HG02840 (cell line): ENCODE data around the gene ECSCR.
"Not testable (repeated sequence)": the region's sequence is repeated elsewhere in the genome, so short reads cannot be mapped to it uniquely, and the experiment has no call there.

Experiments used
- ATAC-seq: cut with Tn5 transposase; IDR thresholded peaks from one replicate; pipeline ENCODE4 v1.9.1; 2021; ENCODE audit warnings: mild to moderate bottlenecking, moderate library complexity, moderate number of reproducible peaks; ENCODE audit not compliant: unreplicated experiment, low FRiP score

ECSCR gene

GRCh38 chr5:139462586-139463276, at the start of gene ECSCR:
ECSCR (minus strand) TSS chr5:139462743; CDS start chr5:139462670, 73 bp downstream.
- no peak for ATAC-seq

GRCh38 chr5:139504722-139505121, 42.2 kb upstream of the ECSCR start:
- ATAC-seq, result not testable (repeated sequence)

- not testable (repeated sequence) for ATAC-seq
Observed at GRCh38 chr5:139503879-139504278, 41.3 kb upstream of the ECSCR start.

GRCh38 chr5:139503036-139503817, 40.7 kb upstream of the ECSCR start:
- ATAC-seq, result not testable (repeated sequence)

GRCh38 chr5:139501381-139501780, 38.8 kb upstream of the ECSCR start:
- no peak for ATAC-seq

- no peak for ATAC-seq
Observed at GRCh38 chr5:139495638-139496435, 33.3 kb upstream of the ECSCR start.

GRCh38 chr5:139494832-139495231, 32.3 kb upstream of the ECSCR start:
- ATAC-seq, result no peak

GRCh38 chr5:139494256-139494655, 31.7 kb upstream of the ECSCR start:
- ATAC-seq, result no peak

GRCh38 chr5:139492700-139493192, 30.2 kb upstream of the ECSCR start:
- no peak for ATAC-seq

GRCh38 chr5:139488260-139488659, 25.7 kb upstream of the ECSCR start:
- no peak for ATAC-seq

- no peak for ATAC-seq
Observed at GRCh38 chr5:139486201-139486600, 23.7 kb upstream of the ECSCR start.

GRCh38 chr5:139482890-139483208, 20.3 kb upstream of the ECSCR start:
- not testable (repeated sequence) for ATAC-seq

- no peak for ATAC-seq
Observed at GRCh38 chr5:139482050-139482889, 19.7 kb upstream of the ECSCR start, which contains the start of gene STING1. STING1 (minus strand) TSS chr5:139482758; CDS start chr5:139481704, 1,054 bp downstream.

GRCh38 chr5:139481580-139482049, 19.1 kb upstream of the ECSCR start:
- no peak for ATAC-seq

- no peak for ATAC-seq
Observed at GRCh38 chr5:139481122-139481533, 18.6 kb upstream of the ECSCR start.

GRCh38 chr5:139479729-139480128, 17.2 kb upstream of the ECSCR start:
- not testable (repeated sequence) for ATAC-seq

GRCh38 chr5:139478657-139479423, 16.3 kb upstream of the ECSCR start:
- ATAC-seq, result not testable (repeated sequence)

- no peak for ATAC-seq
Observed at GRCh38 chr5:139475865-139476617, 13.5 kb upstream of the ECSCR start.
